Astrocyte of the spinal cord (primary cell): Measurements from ENCODE around the gene RNF4.

Experiments used
- DNase-seq: peaks from one replicate; pipeline ENCODE4 v3.0.0; 2011; ENCODE audit warnings: low read depth, low spot score
- H3K4me3 ChIP-seq: 2 replicates; pipeline ENCODE4 v1.5.1; 2011; ENCODE audit warnings: low read depth, mild to moderate bottlenecking, low read length, moderate library complexity
- CTCF ChIP-seq: IDR thresholded peaks from 2 replicates; pipeline ENCODE4 v1.5.1; 2012; ENCODE audit warnings: low read depth, mild to moderate bottlenecking, low read length, inconsistent platforms
- in situ Hi-C: cut with HindIII; loops from 2 replicates; pipeline ENCODE4 v1.10.0; 2017; ENCODE audit warnings: low sequenced_read_pairs

RNF4 gene

GRCh38 chr4:2443956-2444740, 24.8 kb upstream of the RNF4 start:
- in situ Hi-C loops: no loop called here
- no peak for DNase-seq
- H3K4me3 ChIP-seq: no peak overlapping the region
- TF ChIP-seq CTCF: no peak

GRCh38 chr4:2445130-2445529, 23.8 kb upstream of the RNF4 start:
- in situ Hi-C loops: no loop called here
- H3K4me3 ChIP-seq: no peak overlapping the region
- TF ChIP-seq CTCF: no peak
- no peak for DNase-seq

- no peak for DNase-seq
- in situ Hi-C loops: no loop called here
- no peak for TF ChIP-seq CTCF
- H3K4me3 ChIP-seq: no peak overlapping the region
Observed at GRCh38 chr4:2445571-2445970, 23.3 kb upstream of the RNF4 start.

- TF ChIP-seq CTCF: no peak
- no peak overlapping the region for H3K4me3 ChIP-seq
- no peak for DNase-seq
- in situ Hi-C loops: no loop called here
Observed at GRCh38 chr4:2446656-2447564, 22.0 kb upstream of the RNF4 start.

GRCh38 chr4:2448589-2448988, 20.3 kb upstream of the RNF4 start:
- in situ Hi-C loops: no loop called here
- no peak overlapping the region for H3K4me3 ChIP-seq
- TF ChIP-seq CTCF: no peak
- DNase-seq: no peak

GRCh38 chr4:2449051-2449450, 19.9 kb upstream of the RNF4 start:
- no peak overlapping the region for H3K4me3 ChIP-seq
- in situ Hi-C loops: no loop called here
- TF ChIP-seq CTCF: no peak
- no peak for DNase-seq
